ENCODE data around the gene PCGF3. TPM values are rescaled to one million over a fixed set of nuclear protein-coding genes. Genes with fewer than 3 reads are reported as not detected.
"Not testable (repeated sequence)": the region's sequence is repeated elsewhere in the genome, so short reads cannot be mapped to it uniquely, and the experiment has no call there.

The PCGF3 gene
- total and polyA plus RNA-seq, 2 donors from 2014 or later = 21.7 to 59.6 TPM

DNA sequence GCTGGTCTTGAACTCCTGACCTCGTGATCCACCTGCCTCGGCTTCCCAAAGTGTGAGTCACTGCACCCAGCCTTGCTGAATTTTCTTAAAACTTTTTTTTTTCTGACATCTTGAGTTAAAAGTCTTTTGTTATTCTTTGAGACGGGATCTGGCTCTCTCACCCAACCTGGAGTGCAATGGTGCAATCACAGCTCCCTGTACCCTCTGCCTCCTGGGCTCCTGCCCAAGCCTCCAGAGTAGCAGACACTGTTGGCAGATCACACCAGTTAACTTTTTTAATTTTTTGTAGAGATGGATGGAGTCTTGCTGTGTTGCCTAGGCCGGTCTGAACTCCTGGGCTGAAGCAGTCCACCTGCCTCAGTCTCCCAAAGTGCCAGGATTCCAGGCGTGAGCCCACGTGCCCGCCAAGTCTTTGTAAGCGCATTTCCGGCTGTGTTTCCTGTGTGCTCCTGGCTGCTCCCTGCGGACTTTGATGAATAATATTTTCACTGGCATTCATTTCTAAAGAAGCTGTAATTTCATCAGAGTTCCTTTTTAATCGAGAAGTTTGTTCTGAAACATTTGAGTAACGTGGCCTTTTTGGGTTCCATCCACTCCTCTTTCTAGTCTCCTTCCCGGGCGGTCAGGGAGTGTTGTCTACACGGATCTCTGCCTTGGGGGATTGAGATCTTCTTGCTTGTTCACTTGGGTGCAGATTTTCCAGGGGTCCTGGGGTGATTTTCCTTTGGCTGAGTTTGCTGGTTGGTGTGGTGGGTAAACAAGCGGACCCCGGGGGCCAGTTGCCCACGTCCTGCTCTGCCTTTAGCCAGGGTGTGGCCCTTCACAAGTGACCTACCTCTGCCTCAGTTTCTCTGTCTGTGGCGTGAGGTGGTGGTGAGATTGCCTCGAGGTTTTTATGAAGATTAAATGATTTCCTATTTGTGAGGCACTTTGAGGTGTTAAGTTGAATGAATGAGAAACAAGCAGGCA is 44.4 kb downstream of the PCGF3 start:
- TF ChIP-seq, protein P1, sequence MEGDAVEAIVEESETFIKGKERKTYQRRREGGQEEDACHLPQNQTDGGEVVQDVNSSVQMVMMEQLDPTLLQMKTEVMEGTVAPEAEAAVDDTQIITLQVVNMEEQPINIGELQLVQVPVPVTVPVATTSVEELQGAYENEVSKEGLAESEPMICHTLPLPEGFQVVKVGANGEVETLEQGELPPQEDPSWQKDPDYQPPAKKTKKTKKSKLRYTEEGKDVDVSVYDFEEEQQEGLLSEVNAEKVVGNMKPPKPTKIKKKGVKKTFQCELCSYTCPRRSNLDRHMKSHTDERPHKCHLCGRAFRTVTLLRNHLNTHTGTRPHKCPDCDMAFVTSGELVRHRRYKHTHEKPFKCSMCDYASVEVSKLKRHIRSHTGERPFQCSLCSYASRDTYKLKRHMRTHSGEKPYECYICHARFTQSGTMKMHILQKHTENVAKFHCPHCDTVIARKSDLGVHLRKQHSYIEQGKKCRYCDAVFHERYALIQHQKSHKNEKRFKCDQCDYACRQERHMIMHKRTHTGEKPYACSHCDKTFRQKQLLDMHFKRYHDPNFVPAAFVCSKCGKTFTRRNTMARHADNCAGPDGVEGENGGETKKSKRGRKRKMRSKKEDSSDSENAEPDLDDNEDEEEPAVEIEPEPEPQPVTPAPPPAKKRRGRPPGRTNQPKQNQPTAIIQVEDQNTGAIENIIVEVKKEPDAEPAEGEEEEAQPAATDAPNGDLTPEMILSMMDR (IDR thresholded peaks at IDR 0.05; ENCODE audit: borderline replicate concordance, extremely low read depth, insufficient read depth) = no peak
- H3K36me3 ChIP-seq (ENCODE audit: control insufficient read depth in 2 of 3, insufficient read depth in 3 of 3, low read length in 3 of 3) = peaks cover 0 to 9% (median 4%) of the 10 kb centered on the region in 3 donors
- FAIRE-seq (no peak), DNase-seq (peak in 1 of 5 donors; percentile 34)
- H3K27ac ChIP-seq (ENCODE audit: low read depth in 2 of 2, low read length in 2 of 2) = no peak overlapping the region
- H3K9me3 ChIP-seq (ENCODE audit: control insufficient read depth in 2 of 3, insufficient read depth in 1 of 3, low read length in 3 of 3) = no peaks in the 10 kb centered on the region
- H3K9ac ChIP-seq (ENCODE audit: low read length in 3 of 3) = no peak overlapping the region
- H3K4me3 ChIP-seq (ENCODE audit: low read length in 3 of 3) = no peak overlapping the region
- intact Hi-C loops (cut with DNase I) = no loop called here
- no peaks in the 10 kb centered on the region for H3K27me3 ChIP-seq (ENCODE audit: control insufficient read depth, insufficient read depth, low read length)
- H3K4me1 ChIP-seq (ENCODE audit: control insufficient read depth in 2 of 3, insufficient read depth in 2 of 3, low read depth in 1 of 3, low read length in 3 of 3) = no peaks in the 10 kb centered on the region

DNA sequence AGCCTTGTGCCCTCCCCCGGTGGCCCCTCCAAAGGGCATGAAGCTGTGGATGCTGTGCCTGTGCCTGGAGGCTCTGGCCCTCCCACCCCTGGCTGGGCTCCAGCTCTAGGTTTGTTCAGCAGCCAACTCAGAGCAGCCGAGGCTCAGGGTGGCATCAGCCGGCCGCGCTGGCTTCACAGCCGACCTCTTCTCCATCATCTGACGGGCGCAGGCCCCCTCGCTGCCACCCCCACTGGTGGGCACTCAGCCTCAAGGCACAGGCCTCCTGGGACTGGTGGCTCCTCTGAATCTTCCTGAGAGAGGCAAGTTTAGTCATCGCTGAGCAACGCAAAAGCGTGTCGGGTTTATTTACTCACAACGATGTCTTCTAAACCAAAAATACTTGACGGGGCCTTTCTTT is 46.0 kb downstream of the PCGF3 start:
- TF ChIP-seq, protein P1 (IDR thresholded peaks at IDR 0.05; ENCODE audit: borderline replicate concordance, extremely low read depth, insufficient read depth) = no peak
- Histone ChIP-seq H3K9me3 (ENCODE audit: control insufficient read depth in 2 of 3, insufficient read depth in 1 of 3, low read length in 3 of 3) (no peaks in the 10 kb centered on the region), H3K9ac (ENCODE audit: low read length in 3 of 3) (no peak overlapping the region), H3K27me3 (ENCODE audit: control insufficient read depth, insufficient read depth, low read length) (no peaks in the 10 kb centered on the region), H3K4me1 (ENCODE audit: control insufficient read depth in 2 of 3, insufficient read depth in 2 of 3, low read depth in 1 of 3, low read length in 3 of 3) (no peaks in the 10 kb centered on the region), H3K4me3 (ENCODE audit: low read length in 3 of 3) (no peak overlapping the region), H3K36me3 (ENCODE audit: control insufficient read depth in 2 of 3, insufficient read depth in 3 of 3, low read length in 3 of 3) (peaks cover 0 to 9% (median 4%) of the 10 kb centered on the region in 3 donors), H3K27ac (ENCODE audit: low read depth in 2 of 2, low read length in 2 of 2) (no peak overlapping the region)
- intact Hi-C loops (cut with DNase I) = no loop called here
- no peak for FAIRE-seq
- peak in 1 of 5 donors; percentile 56 for DNase-seq

DNA sequence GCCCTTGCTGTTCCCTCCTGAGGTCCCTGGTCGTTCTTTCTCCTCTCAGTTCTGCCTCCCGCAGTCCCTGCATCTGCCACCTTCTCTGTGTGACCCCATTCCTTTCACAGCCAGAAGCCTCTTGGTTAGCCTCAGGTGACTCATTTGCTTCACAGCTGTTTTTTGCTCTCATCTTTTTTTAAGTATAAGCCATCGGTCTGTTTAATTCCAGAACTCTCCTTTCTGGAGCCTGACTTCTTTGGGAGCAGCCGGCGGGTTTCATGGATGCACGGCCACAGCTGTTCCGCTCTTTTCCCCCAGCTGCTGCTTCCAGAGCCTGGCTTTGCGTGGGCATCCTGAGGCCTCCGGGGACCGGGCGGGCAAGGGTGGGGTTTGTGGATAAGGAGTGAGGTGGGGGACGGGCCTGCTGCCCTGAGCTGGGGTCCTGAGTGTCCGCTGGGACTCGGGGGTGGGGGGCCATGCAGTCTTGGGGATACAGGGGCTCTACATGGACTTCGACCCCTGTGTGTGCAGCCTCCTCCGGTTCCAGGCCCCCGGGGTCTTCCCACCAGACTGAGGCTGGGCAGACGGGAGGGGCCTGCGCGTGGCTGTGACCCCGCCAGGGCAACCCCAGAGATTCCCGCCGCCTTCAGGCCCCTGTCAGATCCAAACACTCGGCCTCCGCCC is 46.7 kb downstream of the PCGF3 start:
- H3K4me1 ChIP-seq (ENCODE audit: control insufficient read depth in 2 of 3, insufficient read depth in 2 of 3, low read depth in 1 of 3, low read length in 3 of 3) = no peaks in the 10 kb centered on the region
- no peak overlapping the region for H3K4me3 ChIP-seq (ENCODE audit: low read length in 3 of 3)
- H3K9me3 ChIP-seq (ENCODE audit: control insufficient read depth in 2 of 3, insufficient read depth in 1 of 3, low read length in 3 of 3) = no peaks in the 10 kb centered on the region
- intact Hi-C loops (cut with DNase I) = no loop called here
- H3K36me3 ChIP-seq (ENCODE audit: control insufficient read depth in 2 of 3, insufficient read depth in 3 of 3, low read length in 3 of 3) = peaks cover 0 to 9% (median 4%) of the 10 kb centered on the region in 3 donors
- FAIRE-seq (no peak), DNase-seq (no peak)
- H3K9ac ChIP-seq (ENCODE audit: low read length in 3 of 3) = no peak overlapping the region
- no peak overlapping the region for H3K27ac ChIP-seq (ENCODE audit: low read depth in 2 of 2, low read length in 2 of 2)
- no peaks in the 10 kb centered on the region for H3K27me3 ChIP-seq (ENCODE audit: control insufficient read depth, insufficient read depth, low read length)
- TF ChIP-seq, protein P1 (IDR thresholded peaks at IDR 0.05; ENCODE audit: borderline replicate concordance, extremely low read depth, insufficient read depth) = no peak

DNA sequence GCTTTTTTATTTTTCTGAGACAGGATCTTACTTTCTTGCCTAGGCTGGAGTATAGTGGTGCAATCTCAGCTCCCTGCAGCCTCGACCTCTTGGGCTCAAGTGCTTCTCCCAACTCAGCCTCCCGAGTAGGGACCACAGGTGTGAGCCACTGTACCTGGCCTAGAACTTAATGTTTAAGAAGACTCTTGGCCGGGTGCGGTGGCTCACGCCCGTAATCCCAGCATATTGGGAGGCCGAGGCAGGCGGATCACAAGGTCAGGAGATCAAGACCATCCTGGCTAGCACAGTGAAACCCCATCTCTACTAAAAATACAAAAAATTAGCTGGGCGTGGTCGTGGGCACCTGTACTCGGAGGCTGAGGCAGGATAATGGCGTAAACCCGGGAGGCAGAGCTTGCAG is 47.6 kb downstream of the PCGF3 start:
- intact Hi-C loops (cut with DNase I); H3K4me1 ChIP-seq (ENCODE audit: control insufficient read depth in 2 of 3, insufficient read depth in 2 of 3, low read depth in 1 of 3, low read length in 3 of 3); H3K9ac ChIP-seq (ENCODE audit: low read length in 3 of 3); H3K36me3 ChIP-seq (ENCODE audit: control insufficient read depth in 2 of 3, insufficient read depth in 3 of 3, low read length in 3 of 3); H3K4me3 ChIP-seq (ENCODE audit: low read length in 3 of 3); H3K27ac ChIP-seq (ENCODE audit: low read depth in 2 of 2, low read length in 2 of 2); DNase-seq; H3K27me3 ChIP-seq (ENCODE audit: control insufficient read depth, insufficient read depth, low read length); FAIRE-seq; H3K9me3 ChIP-seq (ENCODE audit: control insufficient read depth in 2 of 3, insufficient read depth in 1 of 3, low read length in 3 of 3): not testable (repeated sequence)

Data from kidney (tissue), 14 donors.